HG03280 (cell line): Measurements from ENCODE around the gene ARF3.
"Not testable (repeated sequence)": the region's sequence is repeated elsewhere in the genome, so short reads cannot be mapped to it uniquely, and the experiment has no call there.

ENCODE experiments used
- ATAC-seq: cut with Tn5 transposase; IDR thresholded peaks from one replicate; pipeline ENCODE4 v1.9.1; 2021; ENCODE audit warnings: mild to moderate bottlenecking, moderate library complexity; ENCODE audit not compliant: unreplicated experiment

ARF3 gene

GRCh38 chr12:48932878-48933277 is 24.4 kb downstream of the ARF3 start:
- ATAC-seq = no peak

- no peak for ATAC-seq
Measured at GRCh38 chr12:48930475-48930874, 26.8 kb downstream of the ARF3 start.

GRCh38 chr12:48929551-48929950 is 27.7 kb downstream of the ARF3 start:
- no peak for ATAC-seq

GRCh38 chr12:48927261-48927660 is 30.0 kb downstream of the ARF3 start:
- no peak for ATAC-seq

- peak; percentile 77 for ATAC-seq
Measured at GRCh38 chr12:48925304-48926011, 31.8 kb downstream of the ARF3 start, which contains the start of gene FKBP11. Gene FKBP11, minus strand, starts transcription at chr12:48925492. Its CDS starts 64 bp downstream, at chr12:48925428.

- peak; percentile 71 for ATAC-seq
Measured at GRCh38 chr12:48924617-48925303, 32.5 kb downstream of the ARF3 start.

- ATAC-seq = no peak
Measured at GRCh38 chr12:48923117-48923516, 34.2 kb downstream of the ARF3 start.

- ATAC-seq = no peak
Measured at GRCh38 chr12:48917857-48918537, 39.3 kb downstream of the ARF3 start.

- no peak for ATAC-seq
Measured at GRCh38 chr12:48910196-48910595, 47.1 kb downstream of the ARF3 start.

GRCh38 chr12:48909698-48910097 is 47.6 kb downstream of the ARF3 start:
- ATAC-seq = not testable (repeated sequence)

GRCh38 chr12:48907245-48907644 is 50.0 kb downstream of the ARF3 start:
- ATAC-seq = no peak

- peak; percentile 76 for ATAC-seq
Measured at GRCh38 chr12:48903982-48904411, 53.3 kb downstream of the ARF3 start.

- no peak for ATAC-seq
Measured at GRCh38 chr12:48903363-48903981, 53.8 kb downstream of the ARF3 start.

- peak; percentile 64 for ATAC-seq
Measured at GRCh38 chr12:48901278-48901677, 56.0 kb downstream of the ARF3 start.

GRCh38 chr12:48899651-48900050 is 57.6 kb downstream of the ARF3 start:
- no peak for ATAC-seq

GRCh38 chr12:48894271-48894670 is 63.0 kb downstream of the ARF3 start:
- no peak for ATAC-seq

GRCh38 chr12:48890657-48891418 is 66.4 kb downstream of the ARF3 start:
- ATAC-seq = no peak

- no peak for ATAC-seq
Measured at GRCh38 chr12:48889679-48890078, 67.6 kb downstream of the ARF3 start.
